ENCODE results near the gene ADGRD1. TPM values are rescaled to one million over a fixed set of nuclear protein-coding genes. Genes with fewer than 3 reads are reported as not detected.

The ADGRD1 gene
- total and polyA plus RNA-seq, 2 of the 8 experiments (the other 6 are each of a cell fraction or from before 2014, with no cell fraction given) = 0.36 to 0.48 TPM

DNA sequence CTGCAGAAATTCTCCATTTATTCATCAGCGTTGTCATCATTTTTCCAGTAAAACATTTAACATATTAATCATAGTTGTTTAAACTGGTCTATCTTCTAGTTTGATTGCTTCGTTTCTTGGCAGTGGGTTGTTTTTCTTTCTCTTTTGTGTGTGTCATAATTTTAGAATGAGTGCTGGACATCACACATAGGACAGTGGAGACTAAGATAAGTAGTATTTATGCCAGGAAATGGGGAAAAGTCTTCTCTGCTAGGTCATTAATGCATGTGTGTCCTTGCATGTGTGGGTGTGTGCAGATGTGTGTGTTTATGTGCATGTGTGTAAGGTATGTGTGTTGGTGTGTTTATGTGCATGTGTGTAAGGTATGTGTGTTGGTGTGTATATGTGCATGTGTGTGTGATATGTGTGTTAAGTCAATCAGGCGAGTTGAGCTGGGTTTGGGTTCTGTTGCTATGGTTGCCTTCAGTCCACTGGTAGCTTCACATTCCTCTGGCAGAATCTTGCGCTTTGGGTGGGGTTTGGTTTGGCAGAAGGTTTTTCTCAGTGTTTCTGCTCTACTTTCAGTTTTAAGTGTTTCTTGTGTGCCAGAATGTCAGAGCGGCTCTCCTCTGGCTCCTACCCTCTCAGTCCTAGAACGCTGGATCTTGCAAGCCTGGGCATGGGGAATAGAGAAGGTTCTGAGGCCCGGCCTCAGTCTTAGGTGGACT, 7.8 kb upstream of the ADGRD1 start:
- H2BK15ac ChIP-seq (ENCODE audit: low read length) = 0 out of 2 replicates have a peak overlapping the region, but pooled peaks have one; percentile 48
- TF ChIP-seq SIX5 (IDR thresholded peaks at IDR 0.05; ENCODE audit: low read depth, low read length) (no peak), CTBP2 (IDR thresholded peaks at IDR 0.05; ENCODE audit: borderline replicate concordance, insufficient read depth, insufficient read length, low read length) (no peak), SP1 (IDR thresholded peaks at IDR 0.05; ENCODE audit: low read depth, low read length) (no peak), RBBP5 (IDR thresholded peaks at IDR 0.05; ENCODE audit: borderline replicate concordance, low read depth, low read length) (no peak), EP300 (IDR thresholded peaks at IDR 0.05; ENCODE audit: borderline replicate concordance in 1 of 2, low read depth in 2 of 2, low read length in 2 of 2) (no peak), TCF12 (IDR thresholded peaks at IDR 0.05; ENCODE audit: low read depth, low read length) (no peak), POLR2AphosphoS5 (IDR thresholded peaks at IDR 0.05; ENCODE audit: low read depth, low read length) (no peak), BCL11A (IDR thresholded peaks at IDR 0.05; ENCODE audit: low read depth in 2 of 2, low read length in 2 of 2) (no peak), KDM4A (IDR thresholded peaks at IDR 0.05; ENCODE audit: low read depth, low read length, severe bottlenecking) (no peak), CREB1 (IDR thresholded peaks at IDR 0.05) (no peak), CHD2 (IDR thresholded peaks at IDR 0.05; ENCODE audit: low read length) (no peak)
- TF ChIP-seq, protein P1, sequence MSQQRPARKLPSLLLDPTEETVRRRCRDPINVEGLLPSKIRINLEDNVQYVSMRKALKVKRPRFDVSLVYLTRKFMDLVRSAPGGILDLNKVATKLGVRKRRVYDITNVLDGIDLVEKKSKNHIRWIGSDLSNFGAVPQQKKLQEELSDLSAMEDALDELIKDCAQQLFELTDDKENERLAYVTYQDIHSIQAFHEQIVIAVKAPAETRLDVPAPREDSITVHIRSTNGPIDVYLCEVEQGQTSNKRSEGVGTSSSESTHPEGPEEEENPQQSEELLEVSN (IDR thresholded peaks at IDR 0.05) = no peak

More for the DNA sequence above, 7.8 kb upstream of the ADGRD1 start:
- Histone ChIP-seq H2BK12ac (ENCODE audit: low read depth, low read length) (peak overlapping the region; percentile 82; the same call in 1 of the 2 replicates), H3K79me2 (ENCODE audit: control insufficient read depth in 1 of 2, insufficient read depth in 2 of 2, low read length in 2 of 2) (no peaks in the 10 kb centered on the region), H3K4ac (replicated peaks; ENCODE audit: insufficient read length, low read depth, low read length) (no peak overlapping the region), H3K18ac (ENCODE audit: extremely low read depth, low read length) (no peak overlapping the region), H3K36me3 (ENCODE audit: control insufficient read depth in 2 of 4, insufficient read depth in 4 of 4, low read length in 3 of 4) (no peaks in the 10 kb centered on the region; a peak in 1 of 8 replicates), H2BK5ac (ENCODE audit: low read depth, low read length) (no peak overlapping the region), H2BK20ac (ENCODE audit: low read length) (0 out of 2 replicates have a peak overlapping the region, but pooled peaks have one; percentile 23), H3K4me3 (ENCODE audit: extremely low read depth in 1 of 4, insufficient read depth in 2 of 4, low read depth in 3 of 4, low read length in 4 of 4) (no peak overlapping the region), H3K23ac (ENCODE audit: insufficient read length) (no peak overlapping the region), H4K8ac (ENCODE audit: extremely low read depth, insufficient read depth, low read length) (no peak overlapping the region), H3K9me3 (ENCODE audit: insufficient read depth in 2 of 2, low read depth in 1 of 2, low read length in 1 of 2) (0 out of 4 replicates have a peak, but pooled peaks cover 0 to 3% of the 10 kb centered on the region in 2 experiments), H4K91ac (replicated peaks; ENCODE audit: insufficient read length, low read length) (no peak overlapping the region), H3K4me2 (ENCODE audit: insufficient read depth in 1 of 2, low read depth in 2 of 2, low read length in 2 of 2) (no peak overlapping the region), H3K4me1 (replicated peaks in 1 of 4; ENCODE audit: control insufficient read depth in 3 of 4, insufficient read depth in 4 of 4, low read length in 3 of 4) (peaks cover 2 to 8% (median 3%) of the 10 kb centered on the region in 4 experiments; a peak in 5 of 7 replicates), H3K56ac (replicated peaks; ENCODE audit: insufficient read length, low read depth, low read length) (no peak overlapping the region), H3K23me2 (ENCODE audit: low read depth, low read length) (peaks cover 3% of the 10 kb centered on the region; the same call in 1 of the 2 replicates), H4K5ac (ENCODE audit: insufficient read length, low read depth, low read length) (no peak overlapping the region), H3K27ac (ENCODE audit: low read depth, low read length) (no peak overlapping the region), H2AFZ (ENCODE audit: low read length) (no peak overlapping the region), H3K27me3 (replicated peaks in 1 of 4; ENCODE audit: control insufficient read depth in 3 of 4, extremely low read depth in 1 of 4, insufficient read depth in 3 of 4, low read length in 3 of 4) (peaks cover 0 to 4% (median 0%) of the 10 kb centered on the region in 4 experiments; a peak in 4 of 7 replicates), H3K9ac (replicated peaks in 1 of 4; ENCODE audit: extremely low read depth in 1 of 4, low read depth in 3 of 4, low read length in 3 of 4) (no peak overlapping the region), H3K79me1 (ENCODE audit: low read depth, low read length) (no peaks in the 10 kb centered on the region), H2BK120ac (replicated peaks; ENCODE audit: low read depth, low read length) (no peak overlapping the region), H3K14ac (ENCODE audit: insufficient read length) (no peak overlapping the region), H4K20me1 (replicated peaks in 1 of 2; ENCODE audit: control insufficient read depth in 1 of 2, insufficient read depth in 2 of 2, low read length in 2 of 2) (no peaks in the 10 kb centered on the region), H2AK5ac (ENCODE audit: low read depth, low read length) (peak overlapping the region; percentile 95)
- FAIRE-seq (no peak), DNase-seq (ENCODE audit: low read depth in 1 of 2, low spot score in 2 of 2) (no peak)
- ChIA-PET POLR2A (ENCODE audit: partially characterized antibody) (no interaction called here), CTCF (ENCODE audit: partially characterized antibody) (interaction anchor here (1.3 kb wide), 2 partner anchors 9 to 30 kb away, joined by 4 read pairs; no protein-coding TSS in a partner anchor)
- WGBS, 2 experiments (ENCODE audit: extremely low coverage in 1 of 2, insufficient coverage in 1 of 2, insufficient read length in 1 of 2, insufficient replicate concordance in 2 of 2, low coverage in 1 of 2, low lambda C conversion rate in 2 of 2, missing lambda C conversion rate in 1 of 2) = 87% methylated on average over 7 of the region's 7 CpGs; no CpG with 5 or more reads in 1 of the 2 experiments

Measured in H1 (cell line).